Activated naive CD4-positive, alpha-beta T cell treated with anti-CD3 and anti-CD28 coated beads, Interleukin-2, amount 50 U/mL, for 16 hours (primary cell): Measurements from ENCODE around the gene FFAR2.

Experiments
- DNase-seq: peaks from one replicate; pipeline ENCODE4 v3.0.0-alpha.2; 2020

Gene FFAR2

DNA sequence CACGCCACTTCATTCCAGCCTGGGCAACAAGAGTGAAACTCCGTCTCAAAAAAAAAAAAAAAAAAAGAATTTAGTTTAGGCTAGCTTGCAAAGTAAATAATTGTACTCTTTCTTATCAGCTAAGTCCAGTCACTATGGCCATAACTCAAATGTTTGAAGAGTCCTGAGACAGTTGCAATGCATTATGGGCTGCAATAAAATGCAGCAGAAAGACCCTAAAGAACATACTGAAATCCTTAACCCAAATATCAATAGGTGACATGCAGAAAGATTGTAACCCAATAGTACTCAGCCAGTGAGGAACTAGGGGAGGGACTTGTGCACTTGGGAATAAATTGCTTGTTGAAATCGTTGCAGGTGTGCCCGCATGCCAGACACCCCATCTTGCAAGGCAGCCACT, 20.9 kb upstream of the FFAR2 start:
- no peak for DNase-seq

DNA sequence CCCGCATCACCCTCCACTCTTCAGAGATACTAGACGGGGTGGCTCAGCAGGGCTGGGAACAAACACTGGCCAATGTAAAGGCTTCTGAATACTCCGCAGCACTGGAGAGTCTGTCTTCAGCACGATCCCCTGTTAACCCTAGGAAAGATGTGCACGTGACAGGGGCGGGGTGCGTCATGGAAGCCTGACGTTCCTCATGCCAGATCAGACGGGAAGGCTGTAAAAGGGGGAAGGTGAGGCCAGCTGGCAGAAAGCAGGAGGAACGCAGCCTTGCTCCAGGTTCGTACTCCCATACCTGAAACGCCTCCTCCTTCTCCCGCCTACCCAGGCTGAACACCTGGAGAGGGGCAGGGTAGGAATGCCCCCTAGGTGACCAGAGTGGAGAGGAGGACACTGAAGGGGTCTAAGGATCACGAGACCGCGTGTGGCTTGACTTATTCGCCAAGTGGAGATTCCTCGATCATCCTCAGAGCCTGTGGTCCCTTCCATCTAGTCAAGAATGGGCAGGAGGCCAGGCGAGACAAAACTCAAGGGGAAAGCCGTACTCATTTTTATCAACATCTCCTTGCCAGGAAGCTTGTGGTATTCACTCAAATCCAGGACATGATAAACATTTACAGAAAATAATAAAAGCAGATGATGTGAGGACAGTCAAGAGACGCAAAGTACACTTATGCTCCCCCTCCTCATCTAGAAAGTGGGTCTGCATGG, 18.2 kb upstream of the FFAR2 start:
- no peak for DNase-seq

DNA sequence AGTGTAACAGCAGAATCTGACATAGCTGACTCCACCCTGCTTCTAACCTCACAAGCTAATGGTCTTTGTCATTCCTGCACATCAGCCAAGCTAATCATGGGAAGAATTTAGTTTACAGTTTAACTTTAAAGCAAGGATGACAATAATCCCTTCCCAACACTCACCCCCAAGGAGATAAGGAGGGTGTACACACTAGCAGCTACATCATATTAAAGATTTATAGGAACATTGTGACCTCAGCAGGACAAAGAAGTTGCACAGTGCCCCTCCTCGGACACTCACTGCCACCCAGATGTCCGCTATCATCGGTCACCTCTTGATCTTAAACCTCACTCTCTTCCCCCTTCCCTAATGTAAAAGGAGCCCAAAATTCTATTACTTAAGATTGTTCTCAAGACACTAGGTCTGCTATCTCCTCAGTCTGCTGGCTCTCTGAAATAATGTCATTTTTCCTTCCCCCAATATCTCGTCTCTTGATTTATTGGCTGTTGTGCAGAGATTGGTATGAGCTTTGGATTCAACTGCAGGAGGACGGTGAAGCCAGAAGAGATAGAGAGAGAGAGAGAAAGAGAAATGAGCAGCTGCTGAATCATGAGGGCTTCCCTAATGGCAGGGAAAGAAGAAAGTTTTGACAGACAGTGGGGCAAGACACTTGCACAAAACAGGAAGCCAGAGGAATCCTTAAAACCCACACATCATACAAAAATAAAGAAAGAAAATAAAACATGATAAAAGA, 17.5 kb upstream of the FFAR2 start:
- no peak for DNase-seq

- DNase-seq, result no peak
These were observed 16.8 kb upstream of the FFAR2 start for GRCh38 chr19:35431145-35431807.

- DNase-seq, result no peak
These were observed 15.1 kb upstream of the FFAR2 start for GRCh38 chr19:35432911-35433310.

GRCh38 chr19:35433448-35433847, 14.6 kb upstream of the FFAR2 start:
- no peak for DNase-seq

GRCh38 chr19:35435896-35436295, 12.2 kb upstream of the FFAR2 start:
- no peak for DNase-seq

GRCh38 chr19:35436477-35437405, 11.3 kb upstream of the FFAR2 start:
- DNase-seq, result no peak

DNA sequence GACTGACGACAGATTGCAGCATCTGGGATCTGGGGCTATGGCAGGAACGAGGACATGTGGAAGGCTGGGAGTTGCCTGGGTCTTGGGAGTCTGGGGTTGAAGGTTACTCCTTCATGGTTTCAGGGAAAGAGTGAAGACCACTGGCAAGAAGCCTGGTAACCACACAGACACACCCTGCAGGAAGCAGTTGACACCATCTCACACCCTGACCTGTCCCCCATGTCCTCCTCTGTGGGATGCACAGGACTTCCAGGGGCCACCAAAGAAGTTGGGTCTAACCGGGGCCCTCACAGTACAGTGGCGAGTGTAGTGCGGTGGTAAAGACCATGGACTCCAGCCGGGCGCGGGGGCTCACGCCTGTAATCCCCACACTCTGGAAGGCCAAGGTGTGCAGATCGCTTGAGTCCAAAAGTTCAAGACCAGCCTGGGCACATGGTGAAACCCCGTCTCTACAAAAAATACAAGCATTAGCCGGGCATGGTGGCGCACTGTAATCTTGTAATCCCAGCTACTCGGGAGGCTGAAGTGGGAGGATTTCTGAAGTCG, 10.6 kb upstream of the FFAR2 start:
- no peak for DNase-seq

DNA sequence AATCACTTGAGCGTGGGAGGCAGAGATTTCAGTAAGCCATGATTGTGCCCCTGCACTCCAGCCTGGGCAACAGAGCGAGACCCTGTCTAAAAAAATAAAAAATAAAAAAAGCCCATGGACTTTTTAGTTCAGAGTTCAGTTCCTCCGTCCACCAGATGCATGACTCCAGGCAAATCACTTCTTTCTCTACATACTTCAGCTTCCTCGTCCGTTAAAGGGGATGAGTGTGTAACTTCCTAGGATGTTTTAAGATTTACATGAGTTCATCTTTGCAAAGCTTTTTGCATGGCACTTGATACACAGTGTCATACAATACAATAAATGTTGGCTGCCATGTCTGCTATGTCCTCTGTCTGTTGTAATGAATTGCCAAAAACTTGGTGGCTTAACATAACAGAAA, 10.0 kb upstream of the FFAR2 start:
- no peak for DNase-seq

DNA sequence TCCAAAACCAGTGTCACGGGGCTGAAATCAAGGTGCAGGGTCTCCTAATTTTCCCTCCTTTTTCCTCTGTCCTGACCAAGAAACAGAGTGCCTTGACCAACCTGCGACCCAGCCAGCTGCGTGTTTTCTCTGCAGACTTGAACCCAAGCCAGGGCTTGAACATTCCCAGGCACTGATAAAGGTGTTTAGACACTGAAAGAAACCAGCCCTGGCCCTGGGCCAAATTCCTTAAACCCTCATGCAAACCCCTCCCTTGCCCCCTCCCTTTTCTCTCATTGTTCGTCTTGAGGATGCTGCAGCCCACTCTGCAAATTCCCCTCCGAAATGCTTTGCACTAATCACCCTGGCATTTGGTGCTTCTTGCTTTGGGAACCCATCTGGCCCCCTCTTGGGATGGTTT, 9.5 kb upstream of the FFAR2 start:
- no peak for DNase-seq

GRCh38 chr19:35439921-35440320, 8.1 kb upstream of the FFAR2 start:
- DNase-seq, result no peak

DNA sequence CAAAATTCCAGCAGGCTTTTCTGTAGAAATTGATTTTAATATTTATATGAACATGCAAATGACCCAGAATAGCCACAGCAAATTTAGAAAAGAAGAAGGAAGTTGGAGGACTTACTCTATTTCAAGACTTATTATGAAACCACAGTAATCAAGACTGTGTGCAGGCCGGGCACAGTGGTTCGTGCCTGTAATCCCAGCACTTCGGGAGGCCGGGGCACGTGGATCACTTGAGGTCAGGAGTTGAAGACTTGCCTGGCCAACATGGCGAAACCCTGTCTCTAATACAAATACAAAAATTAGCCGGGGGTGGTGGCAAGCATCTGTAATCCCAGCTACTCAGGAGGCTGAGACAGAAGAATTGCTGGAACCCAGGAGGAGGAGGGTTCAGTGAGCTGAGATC, 6.0 kb upstream of the FFAR2 start:
- no peak for DNase-seq

GRCh38 chr19:35444735-35445134, 3.3 kb upstream of the FFAR2 start:
- no peak for DNase-seq

DNA sequence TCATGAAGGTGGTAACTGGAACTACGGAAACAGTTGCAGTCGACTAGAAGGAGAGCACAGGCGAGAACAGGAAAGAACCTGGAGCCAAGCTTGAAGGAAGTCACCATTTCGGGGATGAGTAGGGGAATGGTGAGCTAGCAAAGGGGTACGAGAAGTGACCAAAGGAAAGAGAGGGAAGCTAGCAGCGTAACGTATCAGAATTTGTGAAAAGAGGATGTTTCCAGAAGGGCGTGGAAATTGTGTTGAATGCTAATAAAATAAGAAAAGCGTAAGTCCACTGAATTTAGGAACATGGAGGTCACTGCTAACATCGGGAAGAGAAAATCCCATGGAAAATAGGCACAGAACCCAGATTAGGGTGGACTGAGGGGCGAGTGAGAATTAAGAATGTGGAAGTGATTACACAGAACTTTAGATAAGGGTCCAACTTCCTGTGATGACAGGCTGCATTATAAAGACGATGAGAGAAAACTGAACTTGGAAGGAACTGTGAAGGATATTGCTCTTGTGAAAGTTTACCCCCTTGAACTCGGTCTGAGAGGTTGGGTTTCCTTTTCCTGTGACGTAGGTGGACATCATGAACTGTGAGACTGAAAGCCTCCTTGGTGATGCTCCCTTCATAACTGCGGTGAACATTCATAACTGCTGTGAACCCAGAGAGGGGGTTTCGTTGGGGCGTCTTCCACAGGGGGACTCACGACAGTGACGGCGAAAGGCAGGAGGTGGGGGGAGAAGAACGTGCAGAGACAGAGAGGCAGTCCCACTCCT, 2.0 kb upstream of the FFAR2 start:
- DNase-seq, result no peak

DNA sequence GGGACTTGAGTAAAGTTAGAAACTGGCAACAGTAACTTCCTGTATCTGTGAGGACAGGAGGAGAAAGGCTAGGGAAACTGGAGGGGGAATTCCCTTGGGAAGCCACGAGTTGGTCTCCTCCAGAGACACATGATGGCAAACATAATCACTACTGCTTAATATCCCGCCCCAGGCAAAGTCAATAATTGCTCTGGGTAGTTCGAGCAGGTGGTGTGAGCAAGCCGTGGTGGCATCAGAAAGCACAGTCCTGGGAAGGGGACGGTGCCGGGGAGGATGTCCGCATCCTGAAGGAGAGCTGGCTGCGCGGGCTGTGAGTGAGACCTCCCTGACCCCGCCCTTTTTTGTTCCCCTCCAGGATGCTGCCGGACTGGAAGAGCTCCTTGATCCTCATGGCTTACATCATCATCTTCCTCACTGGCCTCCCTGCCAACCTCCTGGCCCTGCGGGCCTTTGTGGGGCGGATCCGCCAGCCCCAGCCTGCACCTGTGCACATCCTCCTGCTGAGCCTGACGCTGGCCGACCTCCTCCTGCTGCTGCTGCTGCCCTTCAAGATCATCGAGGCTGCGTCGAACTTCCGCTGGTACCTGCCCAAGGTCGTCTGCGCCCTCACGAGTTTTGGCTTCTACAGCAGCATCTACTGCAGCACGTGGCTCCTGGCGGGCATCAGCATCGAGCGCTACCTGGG, 1.4 kb downstream of the FFAR2 start:
- DNase-seq, result no peak

GRCh38 chr19:35451338-35452096, 3.5 kb downstream of the FFAR2 start:
- DNase-seq, result no peak

DNA sequence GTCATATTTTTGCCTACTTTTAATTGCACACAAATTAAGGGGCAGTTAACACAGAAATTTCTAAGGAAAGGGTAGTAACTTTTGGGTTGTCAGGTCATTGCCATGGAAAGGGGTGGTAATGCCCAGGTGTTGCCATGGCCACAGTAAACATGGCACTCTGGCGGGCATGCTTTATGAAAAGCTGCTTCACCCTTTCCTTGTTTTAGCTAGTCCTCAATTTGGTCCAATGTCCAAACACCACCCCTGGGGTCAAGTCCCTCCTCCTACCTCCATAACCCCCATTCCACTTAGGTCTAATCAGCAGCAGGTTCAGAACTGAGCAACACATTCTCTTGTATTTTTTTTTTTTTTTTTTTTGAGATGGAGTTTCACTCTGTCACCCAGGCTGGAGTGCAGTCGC, 6.6 kb downstream of the FFAR2 start:
- DNase-seq, result no peak

DNA sequence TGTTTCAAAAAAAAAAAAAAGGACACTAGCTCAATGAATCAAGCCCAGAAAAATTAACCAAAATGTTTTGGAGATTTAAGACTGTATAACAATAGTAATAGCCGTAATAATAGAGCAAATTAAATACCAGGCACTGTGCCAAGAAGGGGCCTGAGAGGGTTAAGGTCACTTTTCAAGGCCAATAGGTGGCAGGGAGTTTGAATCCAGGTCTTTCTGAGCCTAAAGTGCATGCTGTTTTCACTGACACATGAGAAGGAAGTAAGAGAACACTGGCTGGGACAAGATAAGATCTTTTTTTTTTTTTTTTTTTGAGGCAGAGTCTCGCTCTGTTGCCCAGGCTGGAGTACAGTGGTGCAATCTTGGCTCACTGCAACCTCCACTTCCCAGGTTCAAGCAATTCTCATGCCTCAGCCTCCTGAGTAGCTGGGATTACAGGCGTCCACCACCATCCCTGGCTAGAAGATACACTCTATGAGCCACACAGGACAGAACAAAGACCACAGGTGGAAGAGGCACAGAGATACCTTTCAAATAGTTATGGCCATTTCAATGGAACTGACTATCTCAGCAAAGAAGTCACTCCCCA, 7.7 kb downstream of the FFAR2 start:
- no peak for DNase-seq

DNA sequence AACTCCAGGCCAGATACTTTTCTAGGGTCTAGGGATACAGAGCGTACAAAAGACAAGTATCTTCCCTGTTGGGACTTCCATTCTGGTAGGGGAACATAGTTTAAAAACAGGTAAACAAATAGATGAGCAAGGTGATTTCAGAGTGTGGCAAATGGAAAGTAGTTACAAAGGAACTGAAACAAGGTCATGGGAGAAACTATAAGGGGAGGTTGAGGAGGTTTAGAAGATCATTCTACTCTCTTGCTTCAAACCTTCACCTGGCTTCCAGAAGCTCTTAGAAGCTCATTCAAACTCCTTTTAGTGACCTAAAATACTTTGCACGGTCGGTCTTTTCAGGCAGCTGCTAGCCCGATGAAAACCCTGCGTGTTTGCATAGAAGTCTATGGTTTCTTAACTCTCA, 9.1 kb downstream of the FFAR2 start:
- no peak for DNase-seq
